ENCODE measurements around the gene DLG2. TPM values are rescaled to one million over a fixed set of nuclear protein-coding genes. Genes with fewer than 3 reads are reported as not detected.
A peak's percentile ranks its signal among the peaks of the same experiment; 100 is the strongest.

Gene DLG2
- total and polyA plus RNA-seq, 12 donors: 1.0 to 14.8 (median 7.4) TPM

GRCh38 chr11:83682611-83682973, 1944.6 kb downstream of the DLG2 start:
- no peaks in the 10 kb centered on the region for H3K9me3 ChIP-seq
- no peaks in the 10 kb centered on the region for H3K4me1 ChIP-seq
- no peak for ATAC-seq
- peaks cover 0 to 7% (median 0%) of the 10 kb centered on the region in 7 donors for H3K27me3 ChIP-seq
- WGBS, 2 donors: 81 to 83% methylated on average over 1 of the region's 1 CpG
- H3K4me3 ChIP-seq: no peak overlapping the region
- TF ChIP-seq CTCF (IDR thresholded peaks at IDR 0.05): no peak
- H3K36me3 ChIP-seq: no peaks in the 10 kb centered on the region
- intact Hi-C loops (cut with DNase I): no loop called here
- DNase-seq: no peak
- H3K27ac ChIP-seq: no peak overlapping the region

- WGBS, 2 donors: 60 to 62% methylated on average over 10 of the region's 10 CpGs
- no peaks in the 10 kb centered on the region for H3K36me3 ChIP-seq
- H3K9me3 ChIP-seq: no peaks in the 10 kb centered on the region
- ATAC-seq (no peak), DNase-seq (no peak)
- peaks cover 0 to 7% (median 0%) of the 10 kb centered on the region in 7 donors for H3K27me3 ChIP-seq
- H3K27ac ChIP-seq: no peak overlapping the region
- peak overlapping the region in 1 of 10 donors; percentile 24 for H3K4me3 ChIP-seq
- no peaks in the 10 kb centered on the region for H3K4me1 ChIP-seq
- intact Hi-C loops (cut with DNase I): no loop called here
- no peak for TF ChIP-seq CTCF (IDR thresholded peaks at IDR 0.05)
These were observed 1945.1 kb downstream of the DLG2 start for GRCh38 chr11:83681906-83682610.

- H3K4me3 ChIP-seq: peak overlapping the region in 2 of 10 donors; percentile 1 to 24
- H3K27me3 ChIP-seq: peaks cover 0 to 7% (median 0%) of the 10 kb centered on the region in 7 donors
- WGBS, 2 donors: 60 to 72% methylated on average over 15 of the region's 15 CpGs
- H3K36me3 ChIP-seq: no peaks in the 10 kb centered on the region
- intact Hi-C loops (cut with DNase I): no loop called here
- no peak for TF ChIP-seq CTCF (IDR thresholded peaks at IDR 0.05)
- no peak overlapping the region for H3K27ac ChIP-seq
- DNase-seq (no peak), ATAC-seq (no peak)
- no peaks in the 10 kb centered on the region for H3K4me1 ChIP-seq
- no peaks in the 10 kb centered on the region for H3K9me3 ChIP-seq
These were observed 1945.9 kb downstream of the DLG2 start for GRCh38 chr11:83681031-83681781.

GRCh38 chr11:83680321-83680720, 1946.8 kb downstream of the DLG2 start:
- Histone ChIP-seq H3K9me3 (no peaks in the 10 kb centered on the region), H3K4me1 (no peaks in the 10 kb centered on the region), H3K27ac (no peak overlapping the region), H3K4me3 (no peak overlapping the region), H3K36me3 (no peaks in the 10 kb centered on the region), H3K27me3 (peaks cover 0 to 7% (median 0%) of the 10 kb centered on the region in 7 donors)
- WGBS, 2 donors: 39 to 45% methylated on average over 2 of the region's 2 CpGs
- intact Hi-C loops (cut with DNase I): no loop called here
- ATAC-seq (no peak), DNase-seq (no peak)
- TF ChIP-seq CTCF (IDR thresholded peaks at IDR 0.05): no peak

Data from heart right ventricle (tissue), 16 donors.